Renal pelvis (tissue), 4 donors: ENCODE results near the gene LSM5. TPM values are rescaled to one million over a fixed set of nuclear protein-coding genes. Genes with fewer than 3 reads are reported as not detected.
"Not testable (repeated sequence)": the region's sequence is repeated elsewhere in the genome, so short reads cannot be mapped to it uniquely, and the experiment has no call there.

ENCODE experiments used
- DNase-seq: peaks from one replicate; pipeline ENCODE4 v3.0.0-alpha.2; 2013
- polyA plus RNA-seq, 3 donors: library from polyadenylated mRNA; unstranded; fragments of 120-200 nt; gene quantifications; one replicate each; pipeline ENCODE4 v1.2.1, GENCODE V29; 2013; ENCODE audit not compliant: insufficient read length in 3 of 3

The LSM5 gene
- polyA plus RNA-seq, 3 donors: 63.4 to 80.9 (median 76.0) TPM

DNA sequence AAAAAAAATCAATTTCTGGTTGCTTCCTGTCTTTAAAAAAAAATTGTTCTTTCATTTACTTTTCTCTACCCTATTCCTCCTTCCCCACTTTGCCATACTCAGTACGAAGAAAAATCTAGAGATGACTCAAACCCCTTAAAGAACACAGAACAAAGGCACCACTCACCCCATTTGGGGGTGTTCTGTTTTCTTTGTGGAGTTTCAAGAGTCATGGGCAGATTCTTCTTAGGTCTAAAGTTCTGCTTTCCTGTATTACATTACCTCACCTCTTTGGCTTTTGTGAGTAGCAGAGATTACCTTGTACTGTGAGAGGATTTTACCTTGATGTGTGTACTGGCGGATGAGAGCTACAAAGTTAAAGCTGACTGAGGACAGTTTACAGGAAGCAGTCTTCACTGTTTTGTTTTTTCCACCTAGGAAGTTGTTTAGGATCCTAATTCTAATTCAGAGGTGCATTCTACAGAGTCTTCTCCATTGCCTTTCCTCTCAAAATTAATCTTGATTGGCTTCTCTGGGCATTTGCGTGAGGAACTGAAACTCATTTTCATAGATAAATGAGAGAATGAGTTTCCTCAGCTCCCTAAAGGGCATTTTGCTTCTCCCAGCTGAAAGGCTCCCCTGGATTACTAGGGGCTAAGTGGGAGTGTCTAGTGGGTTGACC lies 25.8 kb upstream of the LSM5 start:
- DNase-seq: no peak

- DNase-seq: no peak
These were observed 23.0 kb upstream of the LSM5 start for GRCh38 chr7:32513210-32513609.

- no peak for DNase-seq
These were observed 21.6 kb upstream of the LSM5 start for GRCh38 chr7:32511791-32512190.

GRCh38 chr7:32507414-32507813 lies 17.2 kb upstream of the LSM5 start:
- no peak for DNase-seq

DNA sequence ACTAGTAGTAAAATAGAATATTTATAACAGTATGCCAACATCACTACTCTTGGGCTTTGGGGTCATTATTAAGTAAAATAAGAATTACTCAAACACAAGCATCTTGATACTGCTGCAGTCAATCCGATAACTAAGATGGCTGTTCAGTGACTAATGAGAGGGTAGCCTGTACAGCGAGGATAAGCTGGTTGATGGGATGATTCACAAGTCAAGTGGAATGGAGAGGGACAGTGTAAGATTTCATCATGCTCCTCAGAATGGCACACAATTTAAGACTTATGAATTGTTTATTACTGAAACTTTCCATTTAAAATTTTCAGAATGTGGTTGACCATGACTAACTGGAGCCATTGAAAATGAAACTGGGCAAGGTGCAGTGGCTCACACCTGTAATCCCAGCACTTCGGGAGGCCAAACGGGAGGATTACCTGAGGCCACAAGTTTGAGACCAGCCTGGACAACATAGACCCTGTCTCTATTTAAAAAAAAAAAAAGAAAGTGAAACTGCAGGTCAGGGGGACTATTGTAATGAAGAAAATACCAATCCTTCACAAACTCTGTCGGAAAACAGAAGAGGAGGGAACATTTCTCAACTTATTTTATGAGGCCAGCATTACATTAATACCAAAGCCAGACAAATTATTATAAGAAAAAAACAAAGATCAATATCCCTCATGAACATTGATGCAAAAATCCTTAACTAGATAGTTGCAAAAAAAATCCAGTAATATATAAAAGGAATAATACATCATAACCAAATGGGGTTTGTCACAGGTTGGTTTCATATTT lies 16.3 kb upstream of the LSM5 start:
- DNase-seq: no peak

DNA sequence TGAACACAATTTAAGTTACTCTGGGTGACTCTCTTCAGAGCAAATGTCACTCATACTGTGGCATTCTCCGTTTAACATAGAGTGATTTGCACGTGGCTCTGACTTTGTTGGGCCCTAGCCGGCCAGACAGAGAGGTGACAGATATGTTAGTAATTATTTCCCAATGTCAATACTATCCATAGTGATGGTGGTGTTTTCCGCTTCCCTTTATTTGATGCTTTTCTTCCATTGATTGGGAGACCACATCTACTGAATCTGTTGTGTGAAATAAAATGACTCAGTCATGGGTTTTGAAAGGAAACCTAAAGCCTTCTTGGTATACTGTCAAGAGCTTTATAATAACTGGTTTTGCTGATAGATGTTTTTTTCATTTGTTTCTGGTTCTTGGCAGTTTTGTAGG lies 12.5 kb upstream of the LSM5 start:
- DNase-seq: no peak

- DNase-seq: no peak
These were observed 11.3 kb upstream of the LSM5 start for GRCh38 chr7:32501522-32501921.

DNA sequence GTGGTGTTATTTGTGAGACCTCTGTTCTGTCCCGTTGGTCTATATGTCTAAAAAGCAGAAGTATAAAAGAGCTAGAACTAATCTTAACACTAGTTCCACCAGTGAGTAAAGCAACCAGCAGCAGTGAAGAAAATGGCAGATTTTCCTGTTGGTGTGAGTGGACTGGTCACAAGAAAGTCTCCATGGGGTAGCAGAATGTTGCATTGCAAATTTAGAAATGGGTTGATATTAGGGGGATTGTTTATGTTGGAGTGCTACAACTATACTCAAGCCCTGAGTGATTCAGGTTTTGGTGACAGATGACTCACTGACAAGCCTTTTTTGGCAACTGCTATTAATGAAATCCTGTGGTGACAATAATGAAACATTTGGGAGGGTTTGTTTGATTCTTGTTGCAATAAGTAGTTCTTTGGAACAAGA lies 10.8 kb upstream of the LSM5 start:
- no peak for DNase-seq

GRCh38 chr7:32500216-32500615 lies 10.0 kb upstream of the LSM5 start:
- not testable (repeated sequence) for DNase-seq

DNA sequence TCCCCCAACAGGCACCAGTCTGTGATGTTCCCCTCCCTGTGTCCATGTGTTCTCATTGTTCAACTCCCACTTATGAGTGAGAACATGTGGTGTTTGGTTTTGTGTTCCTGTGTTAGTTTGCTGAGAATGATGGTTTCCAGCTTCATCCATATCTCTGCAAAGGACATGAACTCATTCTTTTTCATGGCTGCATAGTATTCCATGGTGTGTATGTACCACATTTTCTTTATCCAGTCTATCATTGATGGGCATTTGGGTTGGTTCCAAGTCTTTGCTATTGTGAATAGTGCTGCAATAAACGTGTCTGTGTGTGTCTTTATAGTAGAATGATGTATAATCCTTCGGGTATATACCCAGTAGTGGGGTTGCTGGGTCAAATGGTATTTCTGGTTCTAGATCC lies 9.6 kb upstream of the LSM5 start:
- not testable (repeated sequence) for DNase-seq

DNA sequence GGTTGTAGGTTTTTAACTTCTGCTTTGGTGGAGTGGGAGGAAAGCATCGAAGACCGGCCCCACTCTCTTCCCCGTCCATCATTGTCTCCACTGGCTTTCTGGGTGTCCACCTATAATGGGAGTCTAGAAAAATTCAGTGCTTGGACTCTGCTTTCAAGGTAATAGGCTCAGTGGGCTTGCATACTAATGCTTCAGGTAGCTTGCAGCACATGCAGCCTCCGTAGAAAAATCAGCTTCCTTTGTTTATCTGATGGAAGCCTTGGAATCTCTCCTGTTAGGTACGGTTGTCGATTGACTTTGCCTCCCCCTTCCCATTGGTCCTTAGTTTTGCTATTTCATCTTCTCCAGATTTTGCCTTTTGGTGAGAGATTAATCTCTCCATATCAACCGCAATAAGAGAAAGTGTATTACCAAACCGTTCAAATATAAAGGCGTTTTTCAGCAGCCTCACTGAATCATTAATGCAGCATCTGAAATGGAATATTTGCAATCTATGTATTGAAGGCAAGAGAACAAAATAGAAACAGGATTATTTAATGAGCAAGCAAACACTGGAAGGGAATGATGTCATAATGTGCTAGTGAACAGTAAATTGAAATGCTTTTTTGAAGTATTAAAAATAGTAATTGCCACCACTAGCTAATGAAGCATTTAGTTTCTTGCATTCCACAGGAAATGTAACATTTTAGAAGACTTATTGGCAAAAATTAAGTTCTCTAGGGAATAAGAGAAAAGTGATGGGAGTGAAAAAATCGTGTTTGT lies 6.1 kb upstream of the LSM5 start:
- no peak for DNase-seq

GRCh38 chr7:32495298-32496051 lies 5.3 kb upstream of the LSM5 start, which contains the start of gene AVL9:
TSS of gene AVL9 (plus strand) at chr7:32495489. CDS start at chr7:32495710, 221 bp downstream.
- DNase-seq: peak; percentile 97

DNA sequence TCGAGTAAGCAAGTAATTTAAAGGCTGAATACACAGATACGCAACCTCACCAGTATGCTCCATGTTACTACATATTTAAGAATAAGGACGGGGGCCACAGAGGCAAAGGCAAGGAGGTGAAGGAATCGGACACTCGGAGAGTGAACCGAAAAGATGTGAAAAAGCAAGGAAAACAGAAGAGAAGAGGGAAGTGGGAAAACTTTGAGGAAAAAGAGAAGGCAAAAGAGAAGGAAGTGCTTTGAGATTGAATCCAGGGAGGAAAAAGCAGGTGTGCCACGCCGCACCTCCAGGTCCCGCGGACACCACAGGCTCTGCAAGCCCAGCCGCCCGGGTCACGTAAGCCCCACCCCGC lies 4.7 kb upstream of the LSM5 start:
- no peak for DNase-seq

- DNase-seq: no peak
These were observed 423 bp downstream of the LSM5 start for GRCh38 chr7:32489788-32490126.

DNA sequence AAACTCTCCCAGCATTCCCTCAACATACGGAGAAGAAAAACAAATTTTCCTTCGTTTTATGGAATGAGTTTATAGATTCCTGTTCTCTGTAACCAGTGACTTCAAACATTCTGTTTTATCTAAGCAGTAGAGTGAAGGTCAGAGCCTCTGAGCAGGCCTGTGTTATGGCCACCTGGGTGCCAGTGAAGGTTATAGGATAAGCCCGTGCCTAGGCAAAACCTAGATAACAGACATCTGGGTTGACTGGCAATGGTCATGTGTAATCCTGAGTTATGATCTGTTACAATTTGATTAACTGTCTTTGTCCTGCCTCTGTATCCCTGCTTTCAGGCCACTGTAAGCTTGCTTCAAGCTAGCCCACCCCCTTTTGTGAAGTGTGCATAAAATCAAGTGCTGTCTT lies 8.3 kb downstream of the LSM5 start:
- DNase-seq: no peak

- DNase-seq: no peak
These were observed 9.0 kb downstream of the LSM5 start for GRCh38 chr7:32481176-32481575.

GRCh38 chr7:32479574-32480200 lies 10.5 kb downstream of the LSM5 start:
- peak; percentile 21 for DNase-seq

DNA sequence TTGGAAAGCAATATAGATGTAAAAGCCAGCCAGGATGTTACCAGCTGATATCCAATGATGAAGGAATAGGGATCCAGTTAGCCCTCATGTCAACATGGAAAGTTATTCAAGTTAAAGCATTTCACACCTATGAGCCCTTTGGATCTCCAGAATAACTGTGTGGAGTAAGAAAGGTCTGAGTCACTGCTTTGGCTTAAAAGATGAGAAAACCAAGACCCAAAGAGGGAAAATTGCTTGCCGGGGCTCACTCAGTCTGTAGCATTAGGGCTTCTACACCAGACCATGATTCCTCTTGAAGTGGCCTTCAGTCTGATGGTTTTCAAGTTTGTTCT lies 12.6 kb downstream of the LSM5 start:
- no peak for DNase-seq

DNA sequence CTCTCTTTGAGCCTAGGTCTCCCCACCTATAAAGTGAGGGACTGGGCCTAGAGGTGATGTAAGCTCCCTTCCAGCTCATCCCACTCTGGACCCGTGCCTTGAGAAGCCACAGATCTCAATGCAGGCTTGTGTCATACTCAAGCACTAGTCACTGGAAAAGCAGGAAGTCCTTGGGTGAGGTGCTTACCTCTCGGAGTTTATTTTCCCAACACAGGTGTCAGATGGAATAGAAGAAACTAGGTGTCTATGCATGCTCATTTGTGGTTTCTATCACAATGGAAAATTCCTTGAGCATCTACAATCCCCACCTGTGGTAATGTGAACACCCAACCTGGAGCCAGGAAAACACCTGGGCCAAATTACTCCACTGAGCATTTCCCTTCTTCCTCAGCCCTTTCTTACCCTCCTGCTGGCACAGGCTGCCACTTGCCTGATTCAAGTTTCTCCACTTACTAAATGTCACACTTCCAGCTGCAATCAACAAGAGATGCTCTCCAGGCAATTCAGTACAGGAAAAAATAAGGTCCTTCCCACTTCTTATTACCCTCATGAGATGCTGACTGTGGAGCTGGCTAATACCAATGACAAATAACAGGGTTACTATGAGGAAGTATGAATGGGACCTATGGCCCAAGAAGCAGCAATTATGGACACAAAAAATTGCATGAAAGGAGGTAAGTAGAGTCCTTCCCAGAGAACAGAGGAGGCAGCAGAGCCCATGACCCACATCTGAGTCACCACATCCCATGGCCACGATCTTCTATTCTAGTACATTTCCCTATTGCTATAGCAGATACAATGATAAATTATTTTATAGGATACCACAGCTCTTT lies 13.1 kb downstream of the LSM5 start:
- DNase-seq: no peak

GRCh38 chr7:32474008-32474407 lies 16.2 kb downstream of the LSM5 start:
- DNase-seq: no peak

- no peak for DNase-seq
These were observed 18.2 kb downstream of the LSM5 start for GRCh38 chr7:32472015-32472414.
